PC-9 (cell line): ENCODE data around the gene LRRFIP1.

Experiments
- CTCF ChIP-seq: fragments of 200-600 bp; sonication (generic); conservative IDR thresholded peaks from 2 replicates; pipeline ENCODE4 v1.6.1; 2017; ENCODE audit warnings: mixed run types, antibody characterized with exemption, mild to moderate bottlenecking, moderate library complexity
- EZH2 ChIP-seq: fragments of 200-600 bp; sonication (generic); IDR thresholded peaks from 2 replicates; pipeline ENCODE4 v1.8.0; 2017; ENCODE audit warnings: antibody characterized with exemption, low read depth

GRCh38 chr2:237735798-237736197 lies 108.4 kb downstream of the LRRFIP1 start:
- no peak for TF ChIP-seq CTCF
- no peak for TF ChIP-seq EZH2
